PC-3 (cell line): ENCODE measurements around the gene NAT16.

Source experiments
- EZH2 ChIP-seq: fragments of 300-600 bp; sonication (generic); IDR thresholded peaks from one replicate; pipeline ENCODE4 v1.6.1; 2017; ENCODE audit warnings: antibody characterized with exemption, mild to moderate bottlenecking, low read length; ENCODE audit not compliant: unreplicated experiment
- EZH2phosphoT487 ChIP-seq: fragments of 300-600 bp; sonication (generic); IDR thresholded peaks from 2 replicates; pipeline ENCODE4 v1.6.1; 2018; ENCODE audit warnings: mild to moderate bottlenecking, antibody characterized with exemption, low read length, borderline replicate concordance
- TF ChIP-seq, protein P1 (sequence below): fragments of 300-600 bp; sonication (generic); conservative IDR thresholded peaks from 2 replicates; pipeline ENCODE4 v1.5.1; 2017; ENCODE audit warnings: antibody characterized with exemption, low read depth, mild to moderate bottlenecking, low read length

DNA sequence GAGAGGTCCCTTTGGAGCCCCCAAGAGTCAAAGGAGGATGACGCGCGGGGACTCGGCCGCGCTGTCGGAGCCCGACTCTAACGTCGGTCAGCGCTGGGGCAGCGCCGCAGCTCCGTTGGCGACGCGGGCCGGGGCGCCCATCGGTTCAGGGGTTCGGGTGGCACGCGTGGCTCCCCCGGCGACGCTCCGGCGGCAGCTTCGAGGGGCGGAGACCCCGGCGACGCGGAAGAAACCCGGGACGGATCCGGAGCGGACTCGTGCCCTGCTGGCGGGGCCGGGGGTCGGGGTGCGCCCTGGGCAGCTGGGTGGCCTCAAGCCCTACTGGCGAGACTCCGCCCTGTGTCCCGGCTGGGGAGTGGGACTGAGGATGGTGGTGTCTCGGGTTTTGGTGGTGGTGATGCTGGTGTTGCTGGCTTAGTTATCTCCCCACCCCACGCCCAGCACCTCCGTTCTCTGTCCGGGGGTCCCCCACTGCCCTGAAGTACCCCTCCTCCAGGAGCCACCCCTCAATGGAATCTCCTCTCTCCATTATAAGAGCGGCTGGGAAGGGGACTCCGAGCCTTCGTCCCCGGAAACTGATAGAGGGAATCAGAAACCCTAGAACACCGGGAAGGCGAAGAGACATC lies at the start of gene NAT16:
- TF ChIP-seq EZH2 = no peak
- TF ChIP-seq, protein P1, sequence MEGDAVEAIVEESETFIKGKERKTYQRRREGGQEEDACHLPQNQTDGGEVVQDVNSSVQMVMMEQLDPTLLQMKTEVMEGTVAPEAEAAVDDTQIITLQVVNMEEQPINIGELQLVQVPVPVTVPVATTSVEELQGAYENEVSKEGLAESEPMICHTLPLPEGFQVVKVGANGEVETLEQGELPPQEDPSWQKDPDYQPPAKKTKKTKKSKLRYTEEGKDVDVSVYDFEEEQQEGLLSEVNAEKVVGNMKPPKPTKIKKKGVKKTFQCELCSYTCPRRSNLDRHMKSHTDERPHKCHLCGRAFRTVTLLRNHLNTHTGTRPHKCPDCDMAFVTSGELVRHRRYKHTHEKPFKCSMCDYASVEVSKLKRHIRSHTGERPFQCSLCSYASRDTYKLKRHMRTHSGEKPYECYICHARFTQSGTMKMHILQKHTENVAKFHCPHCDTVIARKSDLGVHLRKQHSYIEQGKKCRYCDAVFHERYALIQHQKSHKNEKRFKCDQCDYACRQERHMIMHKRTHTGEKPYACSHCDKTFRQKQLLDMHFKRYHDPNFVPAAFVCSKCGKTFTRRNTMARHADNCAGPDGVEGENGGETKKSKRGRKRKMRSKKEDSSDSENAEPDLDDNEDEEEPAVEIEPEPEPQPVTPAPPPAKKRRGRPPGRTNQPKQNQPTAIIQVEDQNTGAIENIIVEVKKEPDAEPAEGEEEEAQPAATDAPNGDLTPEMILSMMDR = no peak
- TF ChIP-seq EZH2phosphoT487 = no peak
